IgD-negative memory B cell (primary cell): ENCODE results near the gene SGMS1. TPM values are rescaled to one million over a fixed set of nuclear protein-coding genes. Genes with fewer than 3 reads are reported as not detected.
A peak's percentile ranks its signal among the peaks of the same experiment; 100 is the strongest.
"Not testable (repeated sequence)": the region's sequence is repeated elsewhere in the genome, so short reads cannot be mapped to it uniquely, and the experiment has no call there.

Experiments used
- H3K27ac Mint-ChIP-seq, 3 donors: one replicate each; pipeline ENCODE4 v1.8.0; 2020 to 2022; ENCODE audit warnings: mild to moderate bottlenecking in 3 of 3, mixed read lengths in 3 of 3, moderate library complexity in 1 of 3
- H3K27me3 Mint-ChIP-seq: one replicate; pipeline ENCODE4 v1.8.0; 2021; ENCODE audit warnings: mixed read lengths
- H3K36me3 Mint-ChIP-seq: one replicate; pipeline ENCODE4 v1.8.0; 2020; ENCODE audit warnings: mild to moderate bottlenecking, mixed read lengths
- H3K4me1 Mint-ChIP-seq, 3 donors: one replicate each; pipeline ENCODE4 v1.8.0; 2020 to 2022; ENCODE audit warnings: mixed read lengths in 3 of 3, mild to moderate bottlenecking in 1 of 3
- H3K4me3 Mint-ChIP-seq, 4 donors: one replicate each; pipeline ENCODE4 v1.8.0; 2020 to 2022; ENCODE audit warnings: mild to moderate bottlenecking in 4 of 4, mixed read lengths in 4 of 4, moderate library complexity in 3 of 4
- H3K9me3 Mint-ChIP-seq, 3 donors: one replicate each; pipeline ENCODE4 v1.8.0; 2020 to 2021; ENCODE audit warnings: mixed read lengths in 3 of 3, mild to moderate bottlenecking in 1 of 3
- polyA plus RNA-seq: library from polyadenylated mRNA; unstranded; fragments of 300-500 nt; fragmentation: Illumina TruSeq; gene quantifications from one replicate; pipeline ENCODE4 v1.2.3, GENCODE V29; 2021

The SGMS1 gene
- polyA plus RNA-seq = 12.4 TPM

GRCh38 chr10:50623663-50624412 is at the start of gene SGMS1:
Gene SGMS1 (minus strand): TSS chr10:50623956. CDS start chr10:50344114, 279,842 bp downstream.
- Mint-ChIP-seq H3K27ac (peak within 1 kb of the TSS; percentile 98 to 99 (median 98)), H3K9me3 (no peaks in the 10 kb centered on the region), H3K36me3 (peaks cover 2% of the 10 kb centered on the region), H3K4me1 (peaks cover 27 to 35% (median 29%) of the 10 kb centered on the region in 3 donors), H3K27me3 (no peaks in the 10 kb centered on the region), H3K4me3 (peak within 1 kb of the TSS; percentile 92 to 98 (median 95))

DNA sequence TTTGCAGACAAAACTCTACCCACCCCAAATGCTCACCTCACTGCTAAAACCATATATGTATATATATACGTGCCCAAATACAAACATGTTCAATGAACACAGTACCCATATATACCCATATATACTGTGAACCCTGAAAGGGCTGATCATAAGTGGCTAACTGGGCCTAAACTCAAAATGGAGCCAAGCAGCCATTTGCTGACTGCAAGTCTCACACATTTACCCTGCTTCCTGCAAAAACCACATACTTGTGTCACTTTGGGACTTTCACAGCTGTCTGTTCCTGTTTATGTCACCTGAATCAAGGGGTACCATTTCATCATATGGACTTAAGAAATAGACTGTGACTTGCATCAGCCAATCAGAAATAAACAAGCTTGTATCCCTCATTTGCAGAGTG is 48.4 kb upstream of the SGMS1 start:
- not testable (repeated sequence) for H3K9me3 Mint-ChIP-seq, H3K4me1 Mint-ChIP-seq, H3K4me3 Mint-ChIP-seq, H3K36me3 Mint-ChIP-seq, H3K27me3 Mint-ChIP-seq
- peak overlapping the region in 2 of 3 donors; percentile 41 for H3K27ac Mint-ChIP-seq

DNA sequence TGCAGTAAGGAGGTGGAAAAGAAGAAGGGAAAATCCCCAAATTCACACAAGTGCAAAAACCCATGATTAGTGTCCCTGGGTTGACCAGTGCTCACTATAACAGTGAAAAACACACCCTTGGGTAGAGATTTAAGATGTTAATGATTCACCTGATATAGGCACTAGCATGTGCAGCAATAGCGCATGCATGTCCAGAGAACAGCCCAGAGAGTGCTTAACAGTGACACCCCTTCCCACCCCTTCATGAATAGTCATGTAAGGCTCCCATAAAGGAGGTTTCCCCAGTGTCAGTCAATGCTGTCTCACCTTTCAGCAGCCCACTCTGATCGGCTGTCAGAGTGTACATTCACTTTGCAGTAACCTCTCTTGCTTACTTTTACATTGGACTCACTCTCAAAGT is 47.9 kb upstream of the SGMS1 start:
- not testable (repeated sequence) for H3K4me3 Mint-ChIP-seq, H3K27me3 Mint-ChIP-seq, H3K9me3 Mint-ChIP-seq, H3K4me1 Mint-ChIP-seq, H3K36me3 Mint-ChIP-seq
- H3K27ac Mint-ChIP-seq = peak overlapping the region in 1 of 3 donors; percentile 41

- not testable (repeated sequence) for H3K9me3 Mint-ChIP-seq, H3K27me3 Mint-ChIP-seq, H3K4me3 Mint-ChIP-seq, H3K27ac Mint-ChIP-seq, H3K36me3 Mint-ChIP-seq, H3K4me1 Mint-ChIP-seq
These were observed 46.2 kb upstream of the SGMS1 start for GRCh38 chr10:50669957-50670356.

DNA sequence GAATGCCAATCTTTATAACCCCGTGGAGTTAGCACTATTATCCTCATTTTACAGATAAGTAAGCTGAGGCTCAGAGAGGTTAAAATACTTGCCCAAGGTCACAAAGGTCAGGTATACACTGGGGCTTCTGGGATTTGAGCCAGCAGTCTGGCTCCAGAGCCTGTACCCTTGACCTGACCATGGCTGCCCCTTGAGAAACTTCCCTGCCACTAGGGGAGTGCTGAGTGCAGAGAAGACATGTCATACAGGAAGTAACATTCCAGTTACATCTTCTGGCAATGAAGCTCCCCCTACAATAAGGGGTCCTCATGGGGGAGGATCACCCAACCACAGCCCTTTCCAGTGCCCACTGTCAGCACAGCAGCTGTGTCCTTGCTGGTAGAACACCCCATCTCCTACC is 43.6 kb upstream of the SGMS1 start:
- not testable (repeated sequence) for H3K9me3 Mint-ChIP-seq, H3K4me3 Mint-ChIP-seq, H3K4me1 Mint-ChIP-seq

DNA sequence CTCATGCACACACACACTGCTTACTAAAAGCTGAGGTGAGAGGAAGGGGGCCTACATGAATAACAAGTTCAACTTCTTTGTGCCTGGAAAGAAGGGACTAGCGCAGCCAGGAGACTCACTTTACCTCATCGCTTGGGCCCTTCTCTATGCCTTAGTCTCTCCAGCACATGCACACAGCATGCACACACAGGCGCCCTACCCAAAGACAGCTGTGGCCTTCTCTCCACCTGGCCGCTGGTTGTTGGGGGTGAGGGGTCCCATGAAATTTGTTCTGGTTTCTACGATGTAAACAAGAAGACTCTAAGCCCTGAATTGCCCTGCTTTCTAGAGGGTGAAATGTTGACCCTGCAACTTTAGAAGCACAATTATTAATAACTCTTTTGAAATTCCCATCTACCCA is 38.7 kb upstream of the SGMS1 start:
- not testable (repeated sequence) for H3K36me3 Mint-ChIP-seq, H3K9me3 Mint-ChIP-seq, H3K4me1 Mint-ChIP-seq, H3K27ac Mint-ChIP-seq, H3K4me3 Mint-ChIP-seq, H3K27me3 Mint-ChIP-seq

More for the DNA sequence above, 43.6 kb upstream of the SGMS1 start:
- not testable (repeated sequence) for H3K27ac Mint-ChIP-seq, H3K27me3 Mint-ChIP-seq, H3K36me3 Mint-ChIP-seq

DNA sequence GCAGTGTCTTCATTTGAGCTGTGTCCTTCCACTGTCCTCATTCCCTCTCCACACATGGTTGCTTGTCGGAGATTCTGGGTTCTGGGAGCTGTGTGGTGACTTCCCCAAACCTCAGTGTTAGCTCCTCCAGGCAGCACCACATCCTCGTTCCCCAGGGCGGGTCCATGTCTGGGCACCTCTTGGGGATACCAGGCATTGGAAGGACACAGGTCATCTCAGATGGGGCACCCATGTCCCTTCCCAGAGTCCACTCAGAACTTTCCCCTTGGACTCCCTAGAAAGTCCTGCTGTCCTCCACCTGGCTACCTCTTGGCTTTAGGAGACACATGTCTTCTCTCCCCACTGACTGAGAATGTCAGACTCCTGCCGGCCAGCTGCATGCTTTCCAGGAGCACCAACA is 37.8 kb upstream of the SGMS1 start:
- H3K27me3 Mint-ChIP-seq, H3K27ac Mint-ChIP-seq, H3K4me1 Mint-ChIP-seq, H3K4me3 Mint-ChIP-seq, H3K36me3 Mint-ChIP-seq, H3K9me3 Mint-ChIP-seq: not testable (repeated sequence)

- H3K4me1 Mint-ChIP-seq, H3K36me3 Mint-ChIP-seq, H3K27me3 Mint-ChIP-seq, H3K9me3 Mint-ChIP-seq, H3K27ac Mint-ChIP-seq: not testable (repeated sequence)
- H3K4me3 Mint-ChIP-seq = peak overlapping the region; percentile 87 to 97 (median 92)
These were observed 36.3 kb upstream of the SGMS1 start for GRCh38 chr10:50659865-50660730.

- H3K4me3 Mint-ChIP-seq = peak overlapping the region; percentile 87 to 97 (median 92)
- H3K9me3 Mint-ChIP-seq, H3K4me1 Mint-ChIP-seq, H3K27me3 Mint-ChIP-seq, H3K36me3 Mint-ChIP-seq: not testable (repeated sequence)
- H3K27ac Mint-ChIP-seq = peak overlapping the region in 1 of 3 donors; percentile 25
These were observed 35.5 kb upstream of the SGMS1 start for GRCh38 chr10:50659016-50659864.

DNA sequence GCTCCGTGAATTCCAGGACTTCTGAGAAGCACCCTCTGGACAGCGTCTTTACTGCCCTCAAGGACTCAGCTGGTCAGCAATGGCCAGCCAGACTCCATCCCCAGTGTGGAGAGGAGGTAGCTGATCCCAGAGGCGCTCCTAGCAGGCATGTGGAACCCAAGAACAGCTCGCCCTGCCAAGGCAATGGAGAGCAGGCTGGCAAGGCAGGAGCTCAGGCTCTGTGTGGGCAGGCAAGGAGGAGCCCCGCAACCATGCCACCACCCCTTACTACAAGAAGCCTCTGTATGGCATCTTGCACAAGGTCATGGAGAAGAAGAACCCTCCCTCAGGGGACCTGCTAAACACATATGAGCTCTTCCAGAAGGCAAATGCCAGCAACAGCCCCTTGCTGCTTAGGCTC is 34.4 kb upstream of the SGMS1 start:
- no peaks in the 10 kb centered on the region for H3K9me3 Mint-ChIP-seq
- H3K36me3 Mint-ChIP-seq = no peaks in the 10 kb centered on the region
- H3K27me3 Mint-ChIP-seq = no peaks in the 10 kb centered on the region
- H3K27ac Mint-ChIP-seq = peak overlapping the region in 1 of 3 donors; percentile 25
- peaks cover 15 to 17% (median 15%) of the 10 kb centered on the region in 3 donors for H3K4me1 Mint-ChIP-seq
- H3K4me3 Mint-ChIP-seq = peak overlapping the region in 2 of 4 donors; percentile 56 to 94

DNA sequence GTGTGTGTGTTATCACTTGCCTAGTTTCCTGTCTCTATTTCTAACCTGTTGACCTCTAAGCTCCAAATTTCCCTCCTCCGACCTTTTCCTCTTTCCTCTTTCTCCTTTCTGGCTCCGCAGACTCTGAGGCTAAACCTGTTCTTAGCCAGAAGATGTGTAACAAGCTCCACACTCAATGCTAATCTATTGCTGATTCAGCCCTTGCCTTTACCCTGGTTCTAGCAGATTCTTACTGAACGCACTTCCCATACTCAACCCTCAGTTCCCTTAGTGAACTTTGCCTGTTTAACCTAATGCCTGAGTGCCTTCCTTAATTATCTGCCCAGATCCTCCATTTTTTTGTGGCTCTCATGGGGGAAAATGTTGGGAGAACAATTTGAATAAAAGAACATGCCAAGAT is 30.0 kb upstream of the SGMS1 start:
- Mint-ChIP-seq H3K9me3 (no peaks in the 10 kb centered on the region), H3K36me3 (no peaks in the 10 kb centered on the region), H3K4me3 (peak overlapping the region in 1 of 4 donors; percentile 49), H3K4me1 (peaks cover 18 to 30% (median 19%) of the 10 kb centered on the region in 3 donors), H3K27me3 (no peaks in the 10 kb centered on the region), H3K27ac (peak overlapping the region in 2 of 3 donors; percentile 33 to 55)

DNA sequence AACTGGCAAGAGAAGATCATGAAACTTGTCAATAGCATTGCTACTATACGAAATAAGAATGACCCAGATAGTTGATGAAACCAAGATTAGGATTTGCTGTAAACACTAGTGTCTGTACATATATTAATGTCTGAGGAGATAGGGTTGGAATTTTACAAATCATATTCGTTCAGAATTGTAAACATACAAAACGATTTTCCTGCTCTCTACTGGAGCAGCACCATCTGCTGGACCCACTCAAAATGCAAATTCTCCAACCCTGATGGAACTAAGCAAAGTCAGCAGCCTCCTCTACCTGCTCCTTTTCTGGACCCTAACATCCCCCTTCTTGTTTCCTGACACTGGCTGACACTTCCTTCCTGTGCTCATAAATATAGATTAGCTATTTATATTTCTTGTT is 29.4 kb upstream of the SGMS1 start:
- peak overlapping the region in 1 of 3 donors; percentile 33 for H3K27ac Mint-ChIP-seq
- peak overlapping the region in 2 of 4 donors; percentile 6 to 69 for H3K4me3 Mint-ChIP-seq
- H3K9me3 Mint-ChIP-seq = no peaks in the 10 kb centered on the region
- no peaks in the 10 kb centered on the region for H3K36me3 Mint-ChIP-seq
- H3K27me3 Mint-ChIP-seq = no peaks in the 10 kb centered on the region
- H3K4me1 Mint-ChIP-seq = peaks cover 20 to 33% (median 22%) of the 10 kb centered on the region in 3 donors

GRCh38 chr10:50651808-50652207 is 28.1 kb upstream of the SGMS1 start:
- no peak overlapping the region for H3K27ac Mint-ChIP-seq
- no peaks in the 10 kb centered on the region for H3K36me3 Mint-ChIP-seq
- peaks cover 25 to 40% (median 28%) of the 10 kb centered on the region in 3 donors for H3K4me1 Mint-ChIP-seq
- H3K9me3 Mint-ChIP-seq = no peaks in the 10 kb centered on the region
- H3K4me3 Mint-ChIP-seq = no peak overlapping the region
- no peaks in the 10 kb centered on the region for H3K27me3 Mint-ChIP-seq

GRCh38 chr10:50650481-50650880 is 26.7 kb upstream of the SGMS1 start:
- H3K4me1 Mint-ChIP-seq = peaks cover 25 to 40% (median 31%) of the 10 kb centered on the region in 3 donors
- no peak overlapping the region for H3K27ac Mint-ChIP-seq
- H3K4me3 Mint-ChIP-seq = no peak overlapping the region
- H3K36me3 Mint-ChIP-seq = no peaks in the 10 kb centered on the region
- no peaks in the 10 kb centered on the region for H3K9me3 Mint-ChIP-seq
- no peaks in the 10 kb centered on the region for H3K27me3 Mint-ChIP-seq

GRCh38 chr10:50648935-50649227 is 25.1 kb upstream of the SGMS1 start:
- peak overlapping the region in 2 of 3 donors; percentile 11 to 91 for H3K27ac Mint-ChIP-seq
- H3K36me3 Mint-ChIP-seq = no peaks in the 10 kb centered on the region
- H3K27me3 Mint-ChIP-seq = no peaks in the 10 kb centered on the region
- peaks cover 23 to 37% (median 29%) of the 10 kb centered on the region in 3 donors for H3K4me1 Mint-ChIP-seq
- no peaks in the 10 kb centered on the region for H3K9me3 Mint-ChIP-seq
- peak overlapping the region in 1 of 4 donors; percentile 55 for H3K4me3 Mint-ChIP-seq
